OCI-LY7 (cell line): ENCODE results near the gene C12orf60.

ENCODE experiments used
- EZH2phosphoT487 ChIP-seq: fragments of 200-600 bp; sonication (generic); IDR thresholded peaks from 2 replicates; pipeline ENCODE4 v1.6.1; 2018; ENCODE audit warnings: low read depth, borderline replicate concordance, mild to moderate bottlenecking, mixed run types, antibody characterized with exemption, low read length, moderate library complexity, mixed read lengths
- TF ChIP-seq, protein P1 (sequence below): fragments of 200-600 bp; sonication (generic); conservative IDR thresholded peaks from 2 replicates; pipeline ENCODE4 v1.5.1; 2014; ENCODE audit warnings: mild to moderate bottlenecking, antibody characterized with exemption, low read length, moderate library complexity, mixed read lengths

DNA sequence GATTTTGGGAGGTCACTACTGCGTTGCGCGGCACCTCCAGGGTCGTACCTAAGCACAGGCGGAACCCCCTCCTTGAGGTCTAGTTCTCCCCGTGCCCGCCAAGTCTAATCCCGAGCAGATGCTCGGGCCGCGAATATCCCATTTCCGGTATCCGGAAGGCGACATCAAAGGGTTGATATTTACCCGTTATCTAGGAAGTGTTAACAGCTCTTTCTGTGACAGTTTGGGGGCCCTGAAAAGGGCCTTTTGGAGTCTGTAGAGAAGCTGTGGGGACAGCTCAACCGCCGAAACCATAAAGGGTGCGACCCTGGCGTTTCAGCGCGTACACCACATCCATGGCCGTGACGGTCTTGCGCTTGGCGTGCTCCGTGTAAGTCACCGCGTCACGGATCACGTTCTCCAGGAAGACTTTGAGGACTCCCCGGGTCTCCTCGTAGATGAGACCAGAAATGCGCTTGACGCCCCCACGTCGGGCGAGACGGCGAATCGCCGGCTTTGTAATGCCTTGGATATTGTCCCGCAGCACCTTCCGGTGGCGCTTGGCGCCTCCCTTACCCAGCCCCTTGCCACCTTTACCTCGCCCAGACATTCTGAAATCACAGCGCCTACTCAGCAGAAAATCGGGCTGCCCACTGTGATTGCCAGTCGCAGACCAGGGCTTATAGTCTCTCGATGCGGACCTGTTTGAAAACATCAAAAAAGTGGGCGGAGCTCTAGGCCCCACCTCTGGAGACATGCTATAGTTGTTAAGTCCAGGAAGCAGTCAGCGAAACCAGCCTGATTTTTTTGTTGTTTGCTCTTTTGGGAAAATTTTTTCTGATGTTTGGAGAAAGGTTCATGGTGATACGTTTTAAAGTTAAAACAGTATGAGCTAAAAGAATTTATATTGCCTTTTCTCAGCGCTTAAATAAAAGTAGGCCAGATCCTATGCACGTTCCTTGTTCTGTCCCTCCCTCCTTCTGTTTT lies 32.7 kb upstream of the C12orf60 start:
- TF ChIP-seq, protein P1, sequence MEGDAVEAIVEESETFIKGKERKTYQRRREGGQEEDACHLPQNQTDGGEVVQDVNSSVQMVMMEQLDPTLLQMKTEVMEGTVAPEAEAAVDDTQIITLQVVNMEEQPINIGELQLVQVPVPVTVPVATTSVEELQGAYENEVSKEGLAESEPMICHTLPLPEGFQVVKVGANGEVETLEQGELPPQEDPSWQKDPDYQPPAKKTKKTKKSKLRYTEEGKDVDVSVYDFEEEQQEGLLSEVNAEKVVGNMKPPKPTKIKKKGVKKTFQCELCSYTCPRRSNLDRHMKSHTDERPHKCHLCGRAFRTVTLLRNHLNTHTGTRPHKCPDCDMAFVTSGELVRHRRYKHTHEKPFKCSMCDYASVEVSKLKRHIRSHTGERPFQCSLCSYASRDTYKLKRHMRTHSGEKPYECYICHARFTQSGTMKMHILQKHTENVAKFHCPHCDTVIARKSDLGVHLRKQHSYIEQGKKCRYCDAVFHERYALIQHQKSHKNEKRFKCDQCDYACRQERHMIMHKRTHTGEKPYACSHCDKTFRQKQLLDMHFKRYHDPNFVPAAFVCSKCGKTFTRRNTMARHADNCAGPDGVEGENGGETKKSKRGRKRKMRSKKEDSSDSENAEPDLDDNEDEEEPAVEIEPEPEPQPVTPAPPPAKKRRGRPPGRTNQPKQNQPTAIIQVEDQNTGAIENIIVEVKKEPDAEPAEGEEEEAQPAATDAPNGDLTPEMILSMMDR, result no peak
- no peak for TF ChIP-seq EZH2phosphoT487
